Omental fat pad (tissue), 4 donors: ENCODE data around the gene GDA. TPM values are rescaled to one million over a fixed set of nuclear protein-coding genes. Genes with fewer than 3 reads are reported as not detected.

ENCODE experiments used
- ATAC-seq: fragments of 150-250 bp; one replicate; pipeline ENCODE4 v1.9.1; 2016; ENCODE audit warnings: mild to moderate bottlenecking, moderate library complexity; ENCODE audit not compliant: low FRiP score
- DNase-seq: peaks from one replicate; pipeline ENCODE4 v3.0.0-alpha.2; 2019; ENCODE audit warnings: low spot score
- small RNA-seq: library from RNA; depleted of rRNA; stranded (forward); fragments of <200 nt; gene quantifications from one replicate; pipeline ENCODE3, GENCODE V24; 2016
- total RNA-seq, 4 donors: library from RNA; depleted of rRNA; stranded (reverse); fragments of >200 nt; gene quantifications; one replicate each; pipeline ENCODE4 v1.1.0, GENCODE V29; 2016
- TF ChIP-seq, protein P1 (sequence below), 3 donors: fragments of 450-650 bp; IDR thresholded peaks; one replicate each; pipeline ENCODE4 v1.5.1; 2016 to 2017; ENCODE audit warnings: antibody characterized with exemption in 3 of 3, mild to moderate bottlenecking in 3 of 3, moderate library complexity in 2 of 3

Gene GDA
- total RNA-seq, 4 donors from 2014 or later = not detected

DNA sequence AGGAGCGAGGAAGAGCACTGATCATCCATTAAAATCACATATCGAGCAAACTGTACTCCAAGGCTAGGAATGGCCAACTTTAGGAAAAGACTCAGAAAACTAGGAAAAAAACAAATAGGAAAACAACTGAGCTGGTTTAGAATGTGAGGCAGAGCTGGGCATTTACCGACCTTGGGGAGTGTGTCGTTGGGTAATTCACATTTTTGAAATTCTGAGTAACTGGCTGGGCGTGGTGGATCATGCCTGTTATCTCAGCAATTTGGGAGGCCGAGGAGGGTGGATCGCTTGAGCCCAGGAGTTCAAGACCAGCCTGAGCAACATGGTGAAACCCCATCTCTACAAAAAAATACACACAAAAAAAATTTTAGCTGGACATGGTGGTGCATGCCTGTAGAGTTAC, 145.7 kb downstream of the GDA start:
- TF ChIP-seq, protein P1, sequence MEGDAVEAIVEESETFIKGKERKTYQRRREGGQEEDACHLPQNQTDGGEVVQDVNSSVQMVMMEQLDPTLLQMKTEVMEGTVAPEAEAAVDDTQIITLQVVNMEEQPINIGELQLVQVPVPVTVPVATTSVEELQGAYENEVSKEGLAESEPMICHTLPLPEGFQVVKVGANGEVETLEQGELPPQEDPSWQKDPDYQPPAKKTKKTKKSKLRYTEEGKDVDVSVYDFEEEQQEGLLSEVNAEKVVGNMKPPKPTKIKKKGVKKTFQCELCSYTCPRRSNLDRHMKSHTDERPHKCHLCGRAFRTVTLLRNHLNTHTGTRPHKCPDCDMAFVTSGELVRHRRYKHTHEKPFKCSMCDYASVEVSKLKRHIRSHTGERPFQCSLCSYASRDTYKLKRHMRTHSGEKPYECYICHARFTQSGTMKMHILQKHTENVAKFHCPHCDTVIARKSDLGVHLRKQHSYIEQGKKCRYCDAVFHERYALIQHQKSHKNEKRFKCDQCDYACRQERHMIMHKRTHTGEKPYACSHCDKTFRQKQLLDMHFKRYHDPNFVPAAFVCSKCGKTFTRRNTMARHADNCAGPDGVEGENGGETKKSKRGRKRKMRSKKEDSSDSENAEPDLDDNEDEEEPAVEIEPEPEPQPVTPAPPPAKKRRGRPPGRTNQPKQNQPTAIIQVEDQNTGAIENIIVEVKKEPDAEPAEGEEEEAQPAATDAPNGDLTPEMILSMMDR (IDR thresholded peaks at IDR 0.05) = no peak
- ATAC-seq = peak; percentile 84
- DNase-seq = no peak

DNA sequence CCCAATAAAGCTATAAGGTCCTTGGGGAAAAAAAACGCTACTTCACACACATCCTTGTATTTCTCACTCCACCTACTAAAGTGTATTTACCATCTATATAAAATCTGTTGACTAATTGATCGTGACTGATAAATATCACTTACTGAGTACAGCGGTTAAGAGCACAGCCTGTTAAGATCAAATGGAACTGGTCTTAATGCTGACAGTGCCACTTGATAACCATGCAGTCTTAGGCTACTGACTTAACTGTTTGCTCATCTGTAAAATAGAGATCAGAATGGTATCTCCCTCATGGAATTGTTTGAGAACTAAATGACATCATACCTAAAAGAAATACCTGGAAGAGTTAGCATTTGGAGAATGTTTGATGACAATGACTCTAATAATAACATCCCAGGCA, 148.3 kb downstream of the GDA start:
- DNase-seq = no peak
- ATAC-seq = no peak
- TF ChIP-seq, protein P1 (IDR thresholded peaks at IDR 0.05) = no peak

DNA sequence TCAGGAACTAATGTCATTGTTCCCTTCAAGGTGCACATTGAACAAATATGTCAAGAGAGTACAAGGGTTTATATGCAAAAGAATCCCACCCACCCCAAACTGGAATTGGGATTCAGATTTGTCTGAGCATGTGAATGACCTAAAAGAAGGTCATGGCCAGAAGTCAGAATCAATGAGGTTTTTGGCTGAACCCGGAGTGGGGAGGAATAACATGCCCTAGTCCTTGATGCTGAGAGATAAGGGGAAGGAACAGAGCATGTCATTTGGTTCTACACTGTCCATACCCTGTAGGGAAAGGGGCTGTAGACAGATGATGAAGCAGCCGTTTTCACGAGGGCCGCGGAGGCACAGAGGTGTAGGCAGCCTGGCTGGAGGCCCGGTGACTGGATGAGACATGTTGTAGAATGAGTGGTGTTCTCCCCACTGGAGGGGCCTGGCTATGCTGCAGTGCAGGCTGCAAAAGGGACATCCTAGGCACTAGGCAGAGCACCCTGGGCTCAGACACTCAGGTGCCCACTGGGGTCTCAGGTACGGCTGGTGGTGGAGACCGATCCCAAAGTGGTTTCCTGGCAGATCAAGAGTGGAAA, 149.9 kb downstream of the GDA start:
- TF ChIP-seq, protein P1 (IDR thresholded peaks at IDR 0.05) = no peak
- ATAC-seq (no peak), DNase-seq (no peak)

DNA sequence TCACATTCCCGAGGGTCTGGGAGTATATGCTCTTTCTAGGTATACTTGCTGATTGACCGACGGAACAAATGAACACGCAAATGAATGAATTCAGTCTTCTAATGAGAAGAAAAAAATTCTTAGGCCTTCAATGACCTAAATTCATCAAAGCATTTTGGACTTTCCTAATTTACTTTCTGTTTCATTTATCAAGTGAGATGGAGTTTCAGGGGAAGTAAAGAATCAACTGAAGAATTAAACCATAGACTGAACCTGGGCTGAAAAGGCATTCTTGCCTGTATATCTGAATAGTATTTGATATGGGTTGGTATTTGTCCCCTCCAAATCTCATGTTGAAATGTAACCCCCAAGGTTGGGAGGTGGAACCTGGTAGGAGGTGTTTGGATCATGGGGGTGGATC, 151.6 kb downstream of the GDA start:
- no peak for DNase-seq

More for the DNA sequence above, 151.6 kb downstream of the GDA start:
- TF ChIP-seq, protein P1 (IDR thresholded peaks at IDR 0.05) = no peak
- ATAC-seq = no peak

Small RNAs within 50 kb of the gene (small RNA-seq; reads per million reads assigned to genes)
- gene RNA5SP285 = not detected

Other genes starting within 250 kb of the GDA start
- gene ABHD17B, start 238.2 kb upstream of the GDA start, total RNA-seq = 10 to 100 TPM; 18.3 to 23.5 (median 19.5) TPM
- 10 to 100 TPM in 3 of 4 donors, 1 to 10 TPM in 1; 8.2 to 12.7 (median 11.4) TPM for gene C9orf85, start 237.8 kb upstream of the GDA start, total RNA-seq
- not detected for gene C9orf57, start 88.8 kb upstream of the GDA start, total RNA-seq
- gene ZFAND5, start 215.8 kb downstream of the GDA start, total RNA-seq = 100 to 1,000 TPM; 251 to 647 (median 378) TPM